Retinal pigment epithelial cell (primary cell): ENCODE results near the gene EPHA5.

ENCODE experiments used
- DNase-seq: peaks from one replicate; pipeline ENCODE4 v3.0.0-alpha.2; 2010; ENCODE audit warnings: low read depth
- H3K4me3 ChIP-seq: 2 replicates; pipeline ENCODE4 v1.5.1; 2011; ENCODE audit warnings: mild to moderate bottlenecking, low read length, control low read depth, moderate library complexity
- TF ChIP-seq, protein P1 (sequence below): conservative IDR thresholded peaks from 2 replicates; pipeline ENCODE4 v1.5.1; 2011; ENCODE audit warnings: low read depth, low read length, control low read depth, inconsistent platforms

Gene EPHA5

DNA sequence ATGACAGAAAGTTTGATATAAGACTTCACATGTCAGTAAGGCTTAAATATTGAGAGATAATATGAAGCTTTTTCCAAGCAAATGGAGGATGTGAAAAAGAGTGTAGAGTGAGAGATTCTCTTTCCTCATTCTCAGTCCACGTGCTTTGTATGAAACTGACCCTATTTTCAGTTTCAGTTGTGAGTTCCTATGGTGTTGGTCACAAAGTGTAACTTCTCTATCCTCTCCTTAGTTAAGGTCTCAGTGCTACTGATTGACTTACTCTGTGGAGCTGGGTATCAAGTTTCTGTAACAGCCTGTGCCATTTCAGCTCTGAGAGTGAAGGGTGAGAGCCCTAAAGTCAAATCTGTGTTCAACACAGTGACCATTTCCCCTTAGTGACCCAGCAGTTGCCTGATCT lies 277.2 kb downstream of the EPHA5 start:
- H3K4me3 ChIP-seq, result no peak overlapping the region
- DNase-seq, result no peak
- TF ChIP-seq, protein P1, sequence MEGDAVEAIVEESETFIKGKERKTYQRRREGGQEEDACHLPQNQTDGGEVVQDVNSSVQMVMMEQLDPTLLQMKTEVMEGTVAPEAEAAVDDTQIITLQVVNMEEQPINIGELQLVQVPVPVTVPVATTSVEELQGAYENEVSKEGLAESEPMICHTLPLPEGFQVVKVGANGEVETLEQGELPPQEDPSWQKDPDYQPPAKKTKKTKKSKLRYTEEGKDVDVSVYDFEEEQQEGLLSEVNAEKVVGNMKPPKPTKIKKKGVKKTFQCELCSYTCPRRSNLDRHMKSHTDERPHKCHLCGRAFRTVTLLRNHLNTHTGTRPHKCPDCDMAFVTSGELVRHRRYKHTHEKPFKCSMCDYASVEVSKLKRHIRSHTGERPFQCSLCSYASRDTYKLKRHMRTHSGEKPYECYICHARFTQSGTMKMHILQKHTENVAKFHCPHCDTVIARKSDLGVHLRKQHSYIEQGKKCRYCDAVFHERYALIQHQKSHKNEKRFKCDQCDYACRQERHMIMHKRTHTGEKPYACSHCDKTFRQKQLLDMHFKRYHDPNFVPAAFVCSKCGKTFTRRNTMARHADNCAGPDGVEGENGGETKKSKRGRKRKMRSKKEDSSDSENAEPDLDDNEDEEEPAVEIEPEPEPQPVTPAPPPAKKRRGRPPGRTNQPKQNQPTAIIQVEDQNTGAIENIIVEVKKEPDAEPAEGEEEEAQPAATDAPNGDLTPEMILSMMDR, result no peak

DNA sequence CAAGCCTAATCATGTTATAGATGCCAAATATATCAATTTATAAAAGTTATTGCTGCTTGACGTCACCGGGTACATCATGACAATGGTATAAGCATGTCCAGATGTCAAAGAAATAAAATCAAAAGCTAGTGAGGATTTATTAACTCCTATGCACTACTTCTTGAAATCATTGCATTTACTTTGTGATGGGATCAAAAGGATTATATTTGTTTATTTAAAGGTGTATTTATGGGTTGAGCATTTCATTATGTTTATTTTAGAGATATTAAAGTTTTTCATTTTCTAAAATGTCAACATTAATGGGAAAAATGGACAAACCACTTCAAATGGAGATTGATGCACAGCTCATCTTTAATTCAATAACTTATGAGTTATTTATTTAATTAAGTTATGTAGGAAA lies 277.8 kb downstream of the EPHA5 start:
- H3K4me3 ChIP-seq, result no peak overlapping the region
- TF ChIP-seq, protein P1, result no peak
- DNase-seq, result no peak

DNA sequence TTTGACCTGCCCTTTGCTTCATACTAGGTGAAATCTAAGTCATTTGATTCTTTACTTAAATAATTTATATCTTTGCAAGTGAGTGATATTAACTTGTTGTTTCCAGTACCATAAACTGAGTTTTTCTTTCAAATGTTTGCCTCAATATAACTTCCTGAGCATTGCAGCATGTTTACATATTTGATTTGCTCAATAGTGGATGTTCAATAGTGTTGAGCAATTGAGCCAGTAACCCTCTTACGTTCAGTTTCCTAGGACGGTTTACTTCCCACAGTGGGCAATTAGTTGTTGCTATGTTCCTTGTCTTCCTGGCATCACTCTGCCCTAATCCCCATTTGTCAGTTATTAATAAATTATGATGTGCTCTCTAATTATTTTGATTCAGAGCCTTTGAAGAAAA lies 278.5 kb downstream of the EPHA5 start:
- no peak overlapping the region for H3K4me3 ChIP-seq
- DNase-seq, result no peak
- TF ChIP-seq, protein P1, result no peak

DNA sequence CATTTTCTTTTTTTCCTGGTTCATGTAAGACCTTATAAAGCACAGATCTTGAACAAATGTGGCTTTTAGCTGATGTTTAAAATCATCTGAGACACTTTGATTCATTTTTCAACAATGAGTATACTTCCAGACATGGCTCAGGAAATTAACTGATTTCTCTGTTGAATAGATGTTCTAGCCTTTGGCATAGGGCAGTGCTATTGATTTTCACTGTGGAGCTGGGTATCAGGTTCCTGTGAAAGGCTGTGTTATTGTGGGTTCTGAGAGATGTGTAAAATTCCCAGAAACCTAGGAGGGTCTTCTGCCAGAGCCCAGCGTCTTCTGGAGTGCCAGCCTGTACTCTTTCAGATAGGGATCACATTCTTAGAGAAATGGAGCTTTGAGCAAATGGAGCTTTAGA lies 278.9 kb downstream of the EPHA5 start:
- TF ChIP-seq, protein P1, result no peak
- DNase-seq, result no peak
- no peak overlapping the region for H3K4me3 ChIP-seq

DNA sequence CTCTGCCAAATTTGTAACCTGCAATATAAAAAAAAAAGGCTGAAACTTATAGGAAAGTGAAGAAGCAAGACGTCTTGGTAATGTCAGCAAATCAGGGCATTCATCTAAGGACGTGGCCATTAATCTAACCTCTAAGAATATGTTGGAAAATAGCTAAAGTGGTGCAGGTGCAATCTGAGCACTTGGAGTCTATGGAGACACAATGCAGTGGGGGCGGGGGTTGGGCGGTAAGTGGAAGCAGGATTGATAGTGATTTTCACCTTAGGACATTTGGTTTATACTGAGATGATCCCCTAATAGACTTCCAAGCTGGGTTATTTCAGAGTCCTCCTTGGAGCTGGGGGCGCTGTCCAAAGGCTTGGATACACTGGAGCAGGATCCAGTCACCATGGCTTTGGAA lies 283.4 kb downstream of the EPHA5 start:
- TF ChIP-seq, protein P1, result no peak
- no peak for DNase-seq
- H3K4me3 ChIP-seq, result no peak overlapping the region

DNA sequence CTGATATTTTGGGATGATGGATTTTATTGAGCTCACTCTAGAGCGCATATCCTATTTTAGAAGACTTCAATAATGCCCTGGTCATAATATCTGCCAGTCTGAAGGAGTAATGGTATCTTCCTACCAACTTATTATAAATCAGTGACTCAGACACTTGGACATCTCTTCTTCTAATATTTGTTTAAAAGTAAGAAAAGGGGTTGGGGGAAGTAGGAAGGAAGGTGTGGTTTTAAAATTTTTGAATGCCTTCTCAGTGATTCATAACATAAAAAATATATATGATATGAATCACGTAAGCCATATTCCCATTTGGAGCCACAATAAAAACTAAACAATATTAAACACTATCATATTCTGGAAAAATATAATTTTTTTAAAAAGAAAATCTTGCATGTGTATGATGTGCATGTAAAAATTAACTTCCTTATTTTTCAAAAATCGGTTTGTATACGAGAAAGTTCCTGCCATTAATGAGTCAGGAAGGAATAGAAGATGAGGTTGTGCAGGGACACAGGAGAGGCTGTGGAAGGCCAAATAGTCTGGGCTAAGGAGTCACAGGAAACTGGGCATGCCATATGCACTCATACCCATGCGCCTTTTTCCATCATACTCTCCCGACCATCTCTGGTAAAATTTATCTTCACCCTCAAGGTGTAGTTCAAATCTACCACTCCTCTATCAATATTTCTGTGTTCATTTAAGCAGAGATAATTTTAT lies 286.5 kb downstream of the EPHA5 start:
- no peak for DNase-seq
- no peak overlapping the region for H3K4me3 ChIP-seq
- TF ChIP-seq, protein P1, result no peak

DNA sequence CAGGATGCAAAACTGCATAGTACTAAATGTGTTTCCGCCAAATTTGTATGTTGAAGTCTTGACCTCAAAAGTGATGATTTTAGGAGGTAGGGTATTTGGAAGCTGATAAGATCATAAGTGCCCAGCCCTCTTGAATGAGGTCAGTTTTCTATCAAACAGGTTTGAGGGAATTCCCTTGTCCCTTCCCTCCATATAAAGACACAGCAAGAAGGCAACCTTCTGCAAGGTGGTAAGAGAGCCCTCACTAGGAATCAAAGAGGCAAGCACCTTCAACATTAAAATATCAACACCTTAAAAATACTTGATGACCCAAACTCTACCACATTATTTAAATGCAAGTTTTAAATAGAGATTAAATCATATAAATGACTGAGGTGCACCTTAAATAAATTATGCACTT lies 288.6 kb downstream of the EPHA5 start:
- TF ChIP-seq, protein P1, result no peak
- DNase-seq, result no peak

More for the DNA sequence above, 288.6 kb downstream of the EPHA5 start:
- H3K4me3 ChIP-seq, result no peak overlapping the region
